Sigmoid colon (tissue), 4 donors: Measurements from ENCODE around the gene FCHSD2.

ENCODE experiments used
- CTCF ChIP-seq, 4 experiments: fragments of 450-650 bp in 3 of 4; fragments of 200-600 bp in 1 of 4; IDR thresholded peaks; one replicate each; pipeline ENCODE4 v1.5.1; 2016 to 2019; ENCODE audit warnings: antibody characterized with exemption in 4 of 4, mild to moderate bottlenecking in 3 of 4, moderate library complexity in 2 of 4
- POLR2AphosphoS5 ChIP-seq, 4 donors: sonication (generic); formaldehyde crosslinking; IDR thresholded peaks; one replicate each; pipeline ENCODE4 v1.6.1; 2017; ENCODE audit warnings: antibody characterized with exemption in 4 of 4

- TF ChIP-seq CTCF (IDR thresholded peaks at IDR 0.05) (no peak), POLR2AphosphoS5 (IDR thresholded peaks at IDR 0.05) (no peak)
Observed at GRCh38 chr11:72826942-72827480, 315.1 kb downstream of the FCHSD2 start.
